Immature natural killer cell (primary cell): Measurements from ENCODE around the gene ZNF540. TPM values are rescaled to one million over a fixed set of nuclear protein-coding genes. Genes with fewer than 3 reads are reported as not detected.
"Not testable (repeated sequence)": the region's sequence is repeated elsewhere in the genome, so short reads cannot be mapped to it uniquely, and the experiment has no call there.

ENCODE experiments used
- DNase-seq, 3 donors: peaks; one replicate each; pipeline ENCODE4 v3.0.0; 2022; ENCODE audit warnings: mixed read lengths in 1 of 3
- H3K27ac Mint-ChIP-seq, 6 donors: one replicate each; pipeline ENCODE4 v1.8.0; 2020; ENCODE audit warnings: mixed read lengths in 6 of 6, mild to moderate bottlenecking in 5 of 6, inconsistent platforms in 4 of 6, moderate library complexity in 3 of 6
- H3K27me3 Mint-ChIP-seq, 3 donors: one replicate each; pipeline ENCODE4 v1.8.0; 2020 to 2021; ENCODE audit warnings: low read depth in 3 of 3, mild to moderate bottlenecking in 3 of 3, mixed read lengths in 3 of 3, moderate library complexity in 3 of 3, inconsistent platforms in 1 of 3
- H3K36me3 Mint-ChIP-seq, 3 donors: one replicate each; pipeline ENCODE4 v1.8.0; 2020; ENCODE audit warnings: mixed read lengths in 3 of 3, inconsistent platforms in 2 of 3, mild to moderate bottlenecking in 2 of 3
- H3K4me1 Mint-ChIP-seq, 2 donors: one replicate each; pipeline ENCODE4 v1.8.0; 2020; ENCODE audit warnings: inconsistent platforms in 2 of 2, mild to moderate bottlenecking in 2 of 2, mixed read lengths in 2 of 2, moderate library complexity in 1 of 2
- H3K4me3 Mint-ChIP-seq, 5 donors: one replicate each; pipeline ENCODE4 v1.8.0; 2020; ENCODE audit warnings: mild to moderate bottlenecking in 5 of 5, mixed read lengths in 5 of 5, inconsistent platforms in 3 of 5, moderate library complexity in 3 of 5
- H3K9me3 Mint-ChIP-seq, 6 donors: one replicate each; pipeline ENCODE4 v1.8.0; 2020; ENCODE audit warnings: mild to moderate bottlenecking in 6 of 6, mixed read lengths in 6 of 6, inconsistent platforms in 4 of 6, moderate library complexity in 3 of 6
- polyA plus RNA-seq, 3 donors: library from polyadenylated mRNA; unstranded; fragments of 300-500 nt; fragmentation: Illumina TruSeq; gene quantifications; one replicate each; pipeline ENCODE4 v1.2.3, GENCODE V29; 2021

The ZNF540 gene
- polyA plus RNA-seq, 3 donors from 2014 or later = 2.4 to 5.8 (median 2.7) TPM

DNA sequence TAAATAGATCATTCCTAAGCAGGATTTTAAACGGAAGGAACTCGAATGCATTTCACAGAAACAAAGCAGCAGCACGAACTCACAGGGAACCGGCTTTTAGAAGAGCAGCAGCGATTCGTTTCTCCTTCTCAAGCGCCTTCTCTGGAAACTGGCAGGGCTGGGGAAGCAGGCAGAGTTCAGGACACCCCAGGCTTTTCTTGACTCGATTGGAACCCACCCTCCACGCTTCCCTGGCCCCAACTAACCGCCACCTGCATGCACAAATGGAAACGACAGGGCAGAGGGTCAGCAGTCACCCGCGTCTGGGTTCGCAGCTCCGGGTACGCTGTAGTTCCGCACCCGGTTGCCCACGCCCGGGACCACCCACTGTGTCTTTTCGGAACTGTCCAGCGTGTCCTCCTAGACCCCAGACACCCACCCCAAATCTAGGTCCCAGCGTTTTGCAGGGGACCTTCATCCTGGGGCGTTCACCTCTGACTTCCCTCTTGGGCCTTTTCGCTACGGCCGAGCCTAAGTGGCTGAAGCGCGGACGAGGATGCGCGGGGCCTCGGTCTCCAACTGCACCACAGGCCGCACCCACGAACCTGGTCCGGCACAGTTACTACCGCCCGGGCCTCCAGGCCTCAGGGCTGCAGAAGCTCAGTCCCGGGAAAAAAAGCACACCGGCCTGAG, 60.1 kb downstream of the ZNF540 start:
- peaks cover 7 to 18% (median 11%) of the 10 kb centered on the region in 3 donors for H3K27me3 Mint-ChIP-seq
- peaks cover 0 to 4% (median 0%) of the 10 kb centered on the region in 3 donors for H3K36me3 Mint-ChIP-seq
- peaks cover 31% of the 10 kb centered on the region in 2 donors for H3K4me1 Mint-ChIP-seq
- peak overlapping the region; percentile 81 to 97 (median 94) for H3K4me3 Mint-ChIP-seq
- no peaks in the 10 kb centered on the region for H3K9me3 Mint-ChIP-seq
- peak overlapping the region; percentile 76 to 97 (median 89) for H3K27ac Mint-ChIP-seq
- no peak for DNase-seq

DNA sequence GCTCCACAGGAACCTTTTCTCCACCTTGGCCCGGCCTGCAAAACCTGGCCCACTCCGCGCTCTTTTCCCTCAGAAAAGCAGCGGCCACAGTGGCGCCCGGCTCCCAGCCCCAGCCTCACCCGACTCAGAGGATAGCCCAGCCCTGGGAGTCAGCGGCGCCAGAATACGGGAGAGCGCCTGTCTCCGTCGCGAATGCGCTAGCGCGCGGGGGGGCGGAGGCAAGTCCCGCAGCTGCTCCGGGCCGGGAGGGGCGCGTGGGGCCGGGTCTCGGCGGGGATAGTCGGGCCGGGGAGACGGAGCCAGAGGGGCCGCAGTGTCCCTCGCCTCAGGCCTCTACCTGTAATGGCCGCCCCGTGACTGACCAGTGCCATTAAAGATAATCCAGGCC, 60.6 kb downstream of the ZNF540 start, which contains the start of gene ZFP30:
Gene ZFP30 (minus strand): TSS at position 165 of the 388 bp plus-strand sequence. CDS start 7,643 bp downstream, outside the sequence.
- DNase-seq = peak; percentile 74 to 81 (median 79)
- H3K9me3 Mint-ChIP-seq = no peaks in the 10 kb centered on the region
- H3K27me3 Mint-ChIP-seq = peaks cover 7 to 18% (median 11%) of the 10 kb centered on the region in 3 donors
- H3K27ac Mint-ChIP-seq = peak within 1 kb of the TSS; percentile 76 to 97 (median 89)
- peaks cover 31% of the 10 kb centered on the region in 2 donors for H3K4me1 Mint-ChIP-seq
- peak within 1 kb of the TSS; percentile 81 to 97 (median 94) for H3K4me3 Mint-ChIP-seq
- peaks cover 0 to 4% (median 0%) of the 10 kb centered on the region in 3 donors for H3K36me3 Mint-ChIP-seq

DNA sequence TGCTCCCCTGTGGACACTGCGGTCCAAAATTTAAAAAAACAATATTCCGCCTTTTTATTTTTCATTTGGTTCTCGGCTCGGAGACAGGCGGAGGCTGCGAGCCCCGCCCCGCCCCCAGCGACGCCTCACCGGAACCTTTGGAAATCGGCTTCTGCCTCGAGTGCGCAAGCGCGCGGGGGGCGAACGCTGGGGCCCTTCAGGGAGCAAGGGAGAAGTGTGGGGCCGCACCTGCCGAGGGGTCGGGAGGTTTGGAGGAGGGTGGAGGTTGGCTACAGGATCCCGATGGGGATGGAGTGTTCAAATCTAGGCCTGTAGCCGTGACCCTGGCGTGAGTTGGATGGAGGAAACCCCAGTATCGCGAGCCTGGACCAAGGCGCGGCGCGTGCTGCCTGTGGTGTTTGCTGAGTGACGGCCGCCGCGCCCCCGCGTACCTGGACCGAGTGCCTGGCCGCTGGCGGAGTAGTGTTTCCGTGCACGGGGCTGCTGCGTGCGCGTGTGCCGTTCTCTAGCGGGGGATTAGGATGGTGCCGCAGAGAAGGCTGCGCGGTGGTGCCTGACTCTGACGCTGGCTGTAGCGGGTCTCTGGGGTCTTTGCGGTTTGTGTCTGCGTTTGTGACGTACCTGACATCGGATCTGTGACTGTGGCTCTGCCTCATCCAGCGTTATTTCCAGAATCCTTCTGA, 61.2 kb downstream of the ZNF540 start:
- peak; percentile 80 to 84 (median 81) for DNase-seq
- Mint-ChIP-seq H3K4me1 (peaks cover 31% of the 10 kb centered on the region in 2 donors), H3K27me3 (peaks cover 7 to 19% (median 11%) of the 10 kb centered on the region in 3 donors), H3K4me3 (peak overlapping the region; percentile 81 to 97 (median 94)), H3K27ac (peak overlapping the region; percentile 76 to 97 (median 89)), H3K36me3 (peaks cover 0 to 4% (median 0%) of the 10 kb centered on the region in 3 donors), H3K9me3 (peaks cover 0 to 3% (median 0%) of the 10 kb centered on the region in 6 donors)

DNA sequence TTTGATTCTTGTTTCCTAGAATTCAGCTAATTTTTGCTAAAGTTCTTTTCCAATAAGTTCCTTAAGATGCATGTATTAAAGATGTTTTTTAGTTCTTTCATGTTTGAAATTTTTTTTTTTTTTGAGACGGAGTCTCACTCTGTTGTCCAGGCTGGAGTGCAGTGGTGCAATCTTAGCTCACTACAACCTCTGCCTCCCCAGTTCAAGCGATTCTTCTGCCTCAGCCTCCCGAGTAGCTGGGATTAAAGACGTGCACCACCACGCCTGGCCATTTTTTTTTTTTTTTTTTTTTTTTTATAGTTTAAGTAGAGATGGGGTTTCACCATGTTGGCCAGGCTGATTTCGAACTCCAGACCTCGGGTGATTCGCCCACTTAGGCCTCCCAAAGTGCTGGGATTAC, 62.5 kb downstream of the ZNF540 start:
- Mint-ChIP-seq H3K4me1 (peaks cover 31% of the 10 kb centered on the region in 2 donors), H3K27me3 (peaks cover 7 to 20% (median 11%) of the 10 kb centered on the region in 3 donors), H3K9me3 (peaks cover 0 to 11% (median 2%) of the 10 kb centered on the region in 6 donors), H3K4me3 (peak overlapping the region; percentile 81 to 97 (median 94)), H3K27ac (peak overlapping the region; percentile 46 to 93 (median 81))
- not testable (repeated sequence) for DNase-seq, H3K36me3 Mint-ChIP-seq

Other genes with a start within 250 kb of the ZNF540 start
- gene ZNF527, start 223.8 kb upstream of the ZNF540 start, polyA plus RNA-seq = 1 to 10 TPM; 8.1 to 9.9 (median 9.5) TPM
- gene ZNF569, start 127.4 kb upstream of the ZNF540 start, polyA plus RNA-seq = 1 to 10 TPM; 4.4 to 8.6 (median 5.0) TPM
- 10 to 100 TPM in 1 of 3 donors, 1 to 10 TPM in 2; 3.7 to 10.4 (median 4.1) TPM for gene ZNF570, start 125.5 kb upstream of the ZNF540 start, polyA plus RNA-seq
- 1 to 10 TPM in 2 of 3 donors, under 1 TPM in 1; 0.13 to 3.0 (median 2.1) TPM for gene ZNF793, start 87.9 kb upstream of the ZNF540 start, polyA plus RNA-seq
- 1 to 10 TPM; 4.1 to 6.2 (median 4.5) TPM for gene ZNF571, start 84 bp upstream of the ZNF540 start, polyA plus RNA-seq
- 1 to 10 TPM in 2 of 3 donors, under 1 TPM in 1; 0.95 to 3.7 (median 1.6) TPM for gene ZFP30, start 60.6 kb downstream of the ZNF540 start, polyA plus RNA-seq
- gene ZNF607, start 124.9 kb downstream of the ZNF540 start, polyA plus RNA-seq = 1 to 10 TPM; 1.5 to 6.7 (median 5.9) TPM
- gene ZNF573, start 184.7 kb downstream of the ZNF540 start, polyA plus RNA-seq = 1 to 10 TPM; 2.8 to 9.6 (median 8.5) TPM